Smooth muscle cell (in vitro differentiated cells): ENCODE data around the gene KCNJ14. TPM values are rescaled to one million over a fixed set of nuclear protein-coding genes. Genes with fewer than 3 reads are reported as not detected.
A peak's percentile ranks its signal among the peaks of the same experiment; 100 is the strongest.

Experiments used
- DNase-seq: peaks from one replicate; lab custom pipeline; 2025; ENCODE audit not compliant: unreplicated experiment; lab: John Stamatoyannopoulos, UW
- H2AFZ ChIP-seq: fragments of 200-600 bp; sonication (generic); 2 replicates; pipeline ENCODE4 v1.6.0; 2016; ENCODE audit warnings: antibody characterized with exemption, low read depth, mild to moderate bottlenecking
- H3F3A ChIP-seq: fragments of 200-600 bp; sonication (generic); 2 replicates; pipeline ENCODE4 v1.6.0; 2017; ENCODE audit warnings: antibody characterized with exemption, low read depth
- H3K27ac ChIP-seq: fragments of 200-600 bp; sonication (generic); 2 replicates; pipeline ENCODE4 v1.5.1; 2016; ENCODE audit warnings: low read depth, mild to moderate bottlenecking
- H3K27me3 ChIP-seq: fragments of 200-600 bp; sonication (generic); 2 replicates; pipeline ENCODE4 v1.6.1; 2016; ENCODE audit warnings: low read depth, mild to moderate bottlenecking
- H3K36me3 ChIP-seq: fragments of 200-600 bp; sonication (generic); 2 replicates; pipeline ENCODE4 v1.5.1; 2016; ENCODE audit warnings: low read depth
- H3K4me1 ChIP-seq: fragments of 200-600 bp; sonication (generic); 2 replicates; pipeline ENCODE4 v1.5.1; 2016; ENCODE audit warnings: low read depth
- H3K4me2 ChIP-seq: fragments of 200-600 bp; sonication (generic); 2 replicates; pipeline ENCODE4 v1.6.0; 2016; ENCODE audit warnings: mild to moderate bottlenecking
- H3K4me3 ChIP-seq: fragments of 200-600 bp; sonication (generic); 2 replicates; pipeline ENCODE4 v1.5.1; 2016; ENCODE audit warnings: mild to moderate bottlenecking
- H3K79me2 ChIP-seq: fragments of 200-600 bp; sonication (generic); 2 replicates; pipeline ENCODE4 v1.6.0; 2016; ENCODE audit warnings: low read depth, mild to moderate bottlenecking
- H3K9ac ChIP-seq: fragments of 200-600 bp; sonication (generic); 2 replicates; pipeline ENCODE4 v1.6.0; 2016; ENCODE audit warnings: low read depth
- H3K9me3 ChIP-seq: fragments of 200-600 bp; sonication (generic); replicated peaks from 2 replicates; pipeline ENCODE4 v1.5.1; 2016; ENCODE audit warnings: low read depth
- H4K20me1 ChIP-seq: fragments of 200-600 bp; sonication (generic); 2 replicates; pipeline ENCODE4 v1.6.0; 2016; ENCODE audit warnings: low read depth
- WGBS: methylation state at CpG from one replicate; pipeline ENCODE4 v1.1.7; 2016; ENCODE audit warnings: low lambda C conversion rate; 5-methylcytosine and 5-hydroxymethylcytosine counted together
- polyA plus RNA-seq: library from polyadenylated mRNA; unstranded; fragments of >200 nt; fragmentation: Nextera tagmentation; extraction: Ambion mirVana; gene quantifications from 2 replicates; pipeline ENCODE4 v1.2.1, GENCODE V29; 2016
- total RNA-seq: library from RNA; depleted of rRNA; stranded (reverse); fragments of >200 nt; gene quantifications from 2 replicates; pipeline ENCODE4 v1.2.3, GENCODE V29; 2014
- TF ChIP-seq, protein P1 (sequence below): fragments of 200-600 bp; sonication (generic); IDR thresholded peaks from 2 replicates; pipeline ENCODE4 v1.5.1; 2017; ENCODE audit warnings: borderline replicate concordance, mild to moderate bottlenecking, antibody characterized with exemption; ENCODE audit not compliant: insufficient read depth, poor library complexity, severe bottlenecking

KCNJ14 gene
- total and polyA plus RNA-seq, 2 experiments from 2014 or later = 1.7 to 1.8 TPM

DNA sequence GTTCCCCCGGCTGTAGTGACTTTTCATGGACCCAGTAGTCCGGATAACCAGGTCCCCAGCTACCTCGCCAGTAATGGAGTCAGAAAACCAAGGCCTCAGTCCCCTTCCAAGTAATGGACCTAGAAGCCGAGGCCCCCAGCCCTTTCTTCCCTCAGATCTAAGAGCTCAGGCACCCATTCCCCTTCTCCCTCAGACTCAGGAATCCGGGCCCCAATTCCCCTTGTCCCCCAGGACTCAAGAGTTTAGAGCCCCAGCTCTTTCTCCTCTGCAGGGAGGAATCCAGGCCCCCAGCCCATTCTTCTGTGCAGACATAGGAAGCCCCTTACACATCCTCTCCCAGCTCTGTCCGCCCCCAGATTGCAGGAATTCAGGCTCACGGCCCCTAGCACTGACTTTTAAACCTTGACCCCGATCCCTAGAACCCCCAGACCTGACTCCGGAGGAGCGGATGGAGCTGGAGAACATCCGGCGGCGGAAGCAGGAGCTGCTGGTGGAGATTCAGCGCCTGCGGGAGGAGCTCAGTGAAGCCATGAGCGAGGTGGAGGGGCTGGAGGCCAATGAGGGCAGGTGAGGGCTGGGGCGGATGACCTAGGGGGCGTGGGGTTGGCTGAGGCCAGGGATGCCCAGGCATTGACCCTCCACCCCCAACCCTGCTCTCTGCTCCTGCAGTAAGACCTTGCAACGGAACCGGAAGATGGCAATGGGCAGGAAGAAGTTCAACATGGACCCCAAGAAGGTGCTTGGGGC, 14.7 kb downstream of the KCNJ14 start:
- 70% methylated on average over 19 of the region's 20 CpGs for WGBS
- Histone ChIP-seq H3K4me3 (peak overlapping the region; percentile 86), H3K27ac (peak overlapping the region; percentile 93), H2AFZ (no peak overlapping the region), H4K20me1 (peaks cover 54% of the 10 kb centered on the region), H3K9ac (peak overlapping the region; percentile 98), H3K4me1 (peaks cover 13% of the 10 kb centered on the region), H3K79me2 (peaks cover 16% of the 10 kb centered on the region), H3F3A (no peaks in the 10 kb centered on the region), H3K36me3 (peaks cover 8% of the 10 kb centered on the region), H3K4me2 (peak overlapping the region; percentile 97), H3K9me3 (no peaks in the 10 kb centered on the region), H3K27me3 (no peaks in the 10 kb centered on the region)
- TF ChIP-seq, protein P1, sequence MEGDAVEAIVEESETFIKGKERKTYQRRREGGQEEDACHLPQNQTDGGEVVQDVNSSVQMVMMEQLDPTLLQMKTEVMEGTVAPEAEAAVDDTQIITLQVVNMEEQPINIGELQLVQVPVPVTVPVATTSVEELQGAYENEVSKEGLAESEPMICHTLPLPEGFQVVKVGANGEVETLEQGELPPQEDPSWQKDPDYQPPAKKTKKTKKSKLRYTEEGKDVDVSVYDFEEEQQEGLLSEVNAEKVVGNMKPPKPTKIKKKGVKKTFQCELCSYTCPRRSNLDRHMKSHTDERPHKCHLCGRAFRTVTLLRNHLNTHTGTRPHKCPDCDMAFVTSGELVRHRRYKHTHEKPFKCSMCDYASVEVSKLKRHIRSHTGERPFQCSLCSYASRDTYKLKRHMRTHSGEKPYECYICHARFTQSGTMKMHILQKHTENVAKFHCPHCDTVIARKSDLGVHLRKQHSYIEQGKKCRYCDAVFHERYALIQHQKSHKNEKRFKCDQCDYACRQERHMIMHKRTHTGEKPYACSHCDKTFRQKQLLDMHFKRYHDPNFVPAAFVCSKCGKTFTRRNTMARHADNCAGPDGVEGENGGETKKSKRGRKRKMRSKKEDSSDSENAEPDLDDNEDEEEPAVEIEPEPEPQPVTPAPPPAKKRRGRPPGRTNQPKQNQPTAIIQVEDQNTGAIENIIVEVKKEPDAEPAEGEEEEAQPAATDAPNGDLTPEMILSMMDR = no peak
- DNase-seq = no peak

DNA sequence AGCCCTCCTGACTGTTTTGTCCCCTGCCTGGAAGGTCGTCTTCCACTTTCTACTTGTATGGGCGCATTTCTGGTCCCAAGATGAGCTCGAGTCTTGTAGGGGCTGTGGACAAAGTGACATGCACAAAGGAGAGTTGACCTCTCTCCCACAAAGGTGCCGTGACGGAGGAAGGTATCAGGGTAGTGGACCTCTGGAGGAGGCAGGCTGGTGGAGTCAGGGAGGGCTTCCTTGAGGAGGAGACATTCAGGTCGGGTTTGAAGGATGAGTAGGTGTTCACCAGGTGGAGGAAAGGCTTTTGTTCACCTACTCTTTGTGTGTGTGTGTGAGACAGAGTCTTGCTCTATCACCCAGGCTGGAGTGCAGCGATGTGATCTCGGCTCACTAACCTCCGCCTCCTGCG, 15.5 kb downstream of the KCNJ14 start:
- Histone ChIP-seq H2AFZ (no peak overlapping the region), H3K9ac (no peak overlapping the region), H3K36me3 (peaks cover 8% of the 10 kb centered on the region), H3K4me3 (no peak overlapping the region), H4K20me1 (peaks cover 58% of the 10 kb centered on the region), H3K79me2 (peaks cover 16% of the 10 kb centered on the region), H3K4me2 (peak overlapping the region; percentile 97), H3K27ac (no peak overlapping the region), H3K4me1 (peaks cover 13% of the 10 kb centered on the region), H3K9me3 (no peaks in the 10 kb centered on the region), H3K27me3 (no peaks in the 10 kb centered on the region), H3F3A (no peaks in the 10 kb centered on the region)
- WGBS = 98% methylated on average over 10 of the region's 10 CpGs
- DNase-seq = no peak
- TF ChIP-seq, protein P1 = no peak

DNA sequence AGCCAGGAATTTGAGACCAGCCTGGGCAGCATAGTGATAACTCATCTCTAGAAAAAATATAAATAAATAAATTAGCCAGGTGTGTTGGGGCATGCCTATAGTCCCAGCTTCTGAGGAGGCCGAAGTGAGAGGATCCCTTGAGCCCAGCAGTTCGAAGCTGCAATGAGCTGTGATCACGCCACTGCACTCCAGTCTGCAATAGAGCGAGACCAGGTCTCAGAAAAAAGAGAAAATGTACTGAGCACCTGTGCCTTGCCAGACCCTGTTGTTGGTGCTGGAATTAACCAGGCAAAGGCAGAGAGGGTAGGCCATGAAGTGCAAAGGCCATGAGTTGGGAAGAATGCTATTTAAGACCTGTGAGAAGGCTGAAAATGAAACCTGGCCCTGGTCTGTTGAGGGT, 16.5 kb downstream of the KCNJ14 start:
- Histone ChIP-seq H4K20me1 (peaks cover 66% of the 10 kb centered on the region), H3K4me2 (no peak overlapping the region), H3K27ac (no peak overlapping the region), H3K4me3 (no peak overlapping the region), H3F3A (no peaks in the 10 kb centered on the region), H2AFZ (no peak overlapping the region), H3K9me3 (no peaks in the 10 kb centered on the region), H3K4me1 (peaks cover 13% of the 10 kb centered on the region), H3K27me3 (no peaks in the 10 kb centered on the region), H3K36me3 (peaks cover 8% of the 10 kb centered on the region), H3K9ac (no peak overlapping the region), H3K79me2 (peaks cover 16% of the 10 kb centered on the region)
- TF ChIP-seq, protein P1 = no peak
- 98% methylated on average over 4 of the region's 4 CpGs for WGBS
- no peak for DNase-seq
